D721Med (cell line): Measurements from ENCODE around the gene CD44.

Experiments used
- DNase-seq: peaks from one replicate; pipeline ENCODE4 v3.0.0; 2011; ENCODE audit warnings: low spot score; ENCODE audit not compliant: insufficient read length
- FAIRE-seq: peaks from 2 replicates; lab custom pipeline; 2011; peaks lifted over from hg19 to GRCh38; lab: Jason Lieb, UNC
- CTCF ChIP-seq: IDR thresholded peaks from 2 replicates; pipeline ENCODE4 v1.5.1; 2012; ENCODE audit warnings: mild to moderate bottlenecking, control low read depth; ENCODE audit not compliant: insufficient read depth; ENCODE audit errors: missing control alignments

Gene CD44

GRCh38 chr11:35121326-35121865 lies 17.6 kb upstream of the CD44 start:
- no peak for TF ChIP-seq CTCF
- DNase-seq (no peak), FAIRE-seq (no peak)

- FAIRE-seq (no peak), DNase-seq (no peak)
- no peak for TF ChIP-seq CTCF
Observed at GRCh38 chr11:35122308-35122707, 16.7 kb upstream of the CD44 start.

GRCh38 chr11:35126000-35126878 lies 12.7 kb upstream of the CD44 start:
- FAIRE-seq (no peak), DNase-seq (no peak)
- TF ChIP-seq CTCF: no peak

- TF ChIP-seq CTCF: no peak
- FAIRE-seq (no peak), DNase-seq (no peak)
Observed at GRCh38 chr11:35126879-35127581, 11.9 kb upstream of the CD44 start.

GRCh38 chr11:35127619-35128018 lies 11.4 kb upstream of the CD44 start:
- no peak for FAIRE-seq
- DNase-seq: no peak
- TF ChIP-seq CTCF: no peak

- DNase-seq: no peak
- no peak for TF ChIP-seq CTCF
- no peak for FAIRE-seq
Observed at GRCh38 chr11:35131094-35131493, 7.9 kb upstream of the CD44 start.
